NCI-H2081 treated with DMSO at 0.1 percent for 48 hours (cell line): Measurements from ENCODE around the gene TNRC18.

Experiments used
- DNase-seq: peaks from one replicate; lab custom pipeline; 2025; lab: John Stamatoyannopoulos, UW

Gene TNRC18

GRCh38 chr7:5451391-5451790 is 27.8 kb upstream of the TNRC18 start:
- no peak for DNase-seq

- DNase-seq, result no peak
Measured at GRCh38 chr7:5450549-5451327, 27.1 kb upstream of the TNRC18 start.

- no peak for DNase-seq
Measured at GRCh38 chr7:5448378-5449037, 24.9 kb upstream of the TNRC18 start.

GRCh38 chr7:5445981-5446594 is 22.5 kb upstream of the TNRC18 start:
- DNase-seq, result no peak

GRCh38 chr7:5443678-5444077 is 20.0 kb upstream of the TNRC18 start:
- no peak for DNase-seq

GRCh38 chr7:5442757-5443305 is 19.2 kb upstream of the TNRC18 start:
- DNase-seq, result no peak

GRCh38 chr7:5441840-5442503 is 18.3 kb upstream of the TNRC18 start:
- DNase-seq, result no peak

GRCh38 chr7:5439572-5440496 is 16.2 kb upstream of the TNRC18 start:
- no peak for DNase-seq

- DNase-seq, result no peak
Measured at GRCh38 chr7:5439209-5439571, 15.6 kb upstream of the TNRC18 start.

- no peak for DNase-seq
Measured at GRCh38 chr7:5437987-5438386, 14.4 kb upstream of the TNRC18 start.

- DNase-seq, result no peak
Measured at GRCh38 chr7:5437348-5437892, 13.8 kb upstream of the TNRC18 start.

GRCh38 chr7:5436003-5436678 is 12.5 kb upstream of the TNRC18 start:
- no peak for DNase-seq

GRCh38 chr7:5435291-5436002 is 11.8 kb upstream of the TNRC18 start:
- DNase-seq, result no peak

GRCh38 chr7:5433181-5433580 is 9.5 kb upstream of the TNRC18 start:
- no peak for DNase-seq

- no peak for DNase-seq
Measured at GRCh38 chr7:5432691-5433090, 9.1 kb upstream of the TNRC18 start.

GRCh38 chr7:5431560-5432015 is 8.0 kb upstream of the TNRC18 start:
- no peak for DNase-seq

- DNase-seq, result no peak
Measured at GRCh38 chr7:5430612-5430947, 6.9 kb upstream of the TNRC18 start.

- no peak for DNase-seq
Measured at GRCh38 chr7:5429857-5430611, 6.4 kb upstream of the TNRC18 start.

GRCh38 chr7:5429253-5429856 is 5.7 kb upstream of the TNRC18 start:
- no peak for DNase-seq
